GM12891 (cell line): Measurements from ENCODE around the gene STAB2.

Experiments used
- POLR2A ChIP-seq: IDR thresholded peaks from 2 replicates; pipeline ENCODE4 v1.6.1; 2011; ENCODE audit warnings: low read depth, low read length, control low read depth
- POLR2AphosphoS5 ChIP-seq: IDR thresholded peaks from 2 replicates; pipeline ENCODE4 v1.6.1; 2011; ENCODE audit warnings: low read depth, low read length, control low read depth
- SPI1 ChIP-seq: IDR thresholded peaks from 2 replicates; pipeline ENCODE4 v1.6.1; 2011; ENCODE audit warnings: low read depth, low read length, control low read depth
- TAF1 ChIP-seq: IDR thresholded peaks from 2 replicates; pipeline ENCODE4 v1.6.1; 2011; ENCODE audit warnings: low read depth, low read length, control low read depth

- TF ChIP-seq SPI1 (no peak), POLR2AphosphoS5 (no peak), POLR2A (no peak), TAF1 (no peak)
Measured at GRCh38 chr12:103780992-103781391, 193.9 kb downstream of the STAB2 start.
